HEK293 (cell line): ENCODE results near the gene CEP85.

ENCODE experiments used
- CTCF ChIA-PET: fragments of 350-600 bp; formaldehyde crosslinking; extraction: SDS; loops from one replicate; lab custom pipeline; 2021; ENCODE audit warnings: antibody characterized with exemption; lab: Yijun Ruan, JAX
- POLR2A ChIA-PET: fragments of 300-600 bp; formaldehyde crosslinking; extraction: SDS; loops from one replicate; lab custom pipeline; 2020; ENCODE audit warnings: antibody characterized with exemption, inconsistent platforms; lab: Yijun Ruan, JAX
- H3K27ac ChIP-seq: fragments of 200-500 bp; sonication (Bioruptor generic); 2 replicates; pipeline ENCODE4 v1.5.1; 2014; ENCODE audit warnings: low read depth, low read length, control low read depth, inconsistent platforms; ENCODE audit errors: extremely low read depth
- H3K36me3 ChIP-seq, 2 experiments: fragments of 200-500 bp in 1 of 2; sonication (Bioruptor generic) in 1 of 2; 1 replicate in 1 of 2; 2 replicates in 1 of 2; pipeline ENCODE4 v1.5.1; 2014 to 2017; ENCODE audit warnings: inconsistent platforms in 2 of 2, low read length in 2 of 2; ENCODE audit not compliant: control insufficient read depth in 2 of 2, insufficient read depth in 1 of 2
- H3K4me1 ChIP-seq: fragments of 200-500 bp; sonication (Bioruptor generic); 2 replicates; pipeline ENCODE4 v1.5.1; 2014; ENCODE audit warnings: mild to moderate bottlenecking, low read length, inconsistent platforms; ENCODE audit not compliant: control insufficient read depth, insufficient read depth
- H3K4me3 ChIP-seq: 2 replicates; pipeline ENCODE4 v1.5.1; 2011; ENCODE audit warnings: low read depth, mild to moderate bottlenecking, control low read depth, low read length, moderate library complexity
- H3K9me3 ChIP-seq: fragments of 200-500 bp; sonication (Bioruptor generic); 2 replicates; pipeline ENCODE4 v1.5.1; 2014; ENCODE audit warnings: low read depth, low read length, inconsistent platforms; ENCODE audit not compliant: control insufficient read depth, insufficient read depth
- EGR2 ChIP-seq: fragments of 450-650 bp; formaldehyde crosslinking; IDR thresholded peaks from 2 replicates; pipeline ENCODE4 v1.5.1; 2016; ENCODE audit warnings: low read depth, missing biosample characterization, missing genetic modification characterization
- GLIS1 ChIP-seq: fragments of 450-650 bp; formaldehyde crosslinking; IDR thresholded peaks from 2 replicates; pipeline ENCODE4 v1.5.1; 2016; ENCODE audit warnings: missing biosample characterization, missing genetic modification characterization
- HOXA7 ChIP-seq: sonication (generic); formaldehyde crosslinking; IDR thresholded peaks from 2 replicates; pipeline ENCODE4 v1.8.1; 2022; ENCODE audit warnings: missing genetic modification reagents, borderline replicate concordance
- IKZF3 ChIP-seq: fragments of 450-650 bp; IDR thresholded peaks from 2 replicates; pipeline ENCODE4 v1.5.0; 2018; ENCODE audit warnings: missing biosample characterization, mild to moderate bottlenecking, missing genetic modification characterization, moderate library complexity
- KLF1 ChIP-seq: fragments of 450-650 bp; formaldehyde crosslinking; IDR thresholded peaks from 2 replicates; pipeline ENCODE4 v1.5.1; 2016; ENCODE audit warnings: missing biosample characterization, missing genetic modification characterization
- REPIN1 ChIP-seq: fragments of 450-650 bp; formaldehyde crosslinking; IDR thresholded peaks from 2 replicates; pipeline ENCODE4 v1.5.1; 2017; ENCODE audit warnings: missing biosample characterization, missing genetic modification characterization, low read depth
- REST ChIP-seq: fragments of 450-650 bp; formaldehyde crosslinking; IDR thresholded peaks from 2 replicates; pipeline ENCODE4 v1.5.1; 2016; ENCODE audit warnings: missing biosample characterization, missing genetic modification characterization
- ZFHX2 ChIP-seq: fragments of 450-650 bp; formaldehyde crosslinking; conservative IDR thresholded peaks from 2 replicates; pipeline ENCODE4 v1.5.1; 2016; ENCODE audit warnings: missing biosample characterization, missing genetic modification characterization
- ZFP37 ChIP-seq: fragments of 450-650 bp; formaldehyde crosslinking; IDR thresholded peaks from 2 replicates; pipeline ENCODE4 v1.5.1; 2016; ENCODE audit warnings: missing biosample characterization, missing genetic modification characterization
- ZFP69B ChIP-seq: fragments of 450-650 bp; formaldehyde crosslinking; IDR thresholded peaks from 2 replicates; pipeline ENCODE4 v1.5.1; 2016; ENCODE audit warnings: missing biosample characterization, missing genetic modification characterization
- ZIC2 ChIP-seq: fragments of 450-650 bp; formaldehyde crosslinking; IDR thresholded peaks from 2 replicates; pipeline ENCODE4 v1.5.1; 2016; ENCODE audit warnings: missing biosample characterization, missing genetic modification characterization
- ZNF155 ChIP-seq: fragments of 450-650 bp; formaldehyde crosslinking; IDR thresholded peaks from 2 replicates; pipeline ENCODE4 v1.5.1; 2016; ENCODE audit warnings: missing biosample characterization, missing genetic modification characterization
- ZNF2 ChIP-seq: fragments of 450-650 bp; formaldehyde crosslinking; IDR thresholded peaks from 2 replicates; pipeline ENCODE4 v1.5.1; 2016; ENCODE audit warnings: missing biosample characterization, missing genetic modification characterization
- ZNF202 ChIP-seq: fragments of 450-650 bp; formaldehyde crosslinking; IDR thresholded peaks from 2 replicates; pipeline ENCODE4 v1.5.1; 2016; ENCODE audit warnings: missing biosample characterization, missing genetic modification characterization, borderline replicate concordance
- ZNF214 ChIP-seq: fragments of 450-650 bp; formaldehyde crosslinking; IDR thresholded peaks from 2 replicates; pipeline ENCODE4 v1.5.1; 2017; ENCODE audit warnings: missing biosample characterization, mild to moderate bottlenecking, missing genetic modification characterization, borderline replicate concordance
- ZNF274 ChIP-seq, 2 experiments: fragments of 200-500 bp in 1 of 2; fragments of 450-650 bp in 1 of 2; sonication (Bioruptor generic) in 1 of 2; formaldehyde crosslinking in 1 of 2; IDR thresholded peaks; 2 replicates each; pipeline versions ENCODE4 v1.5.1 to v1.6.1; 2014 to 2016; ENCODE audit warnings: borderline replicate concordance in 1 of 2, inconsistent platforms in 1 of 2, low read length in 1 of 2, missing biosample characterization in 1 of 2, missing genetic modification characterization in 1 of 2
- ZNF302 ChIP-seq: fragments of 450-650 bp; formaldehyde crosslinking; IDR thresholded peaks from 2 replicates; pipeline ENCODE4 v1.5.1; 2016; ENCODE audit warnings: missing biosample characterization, missing genetic modification characterization, low read depth
- ZNF48 ChIP-seq: fragments of 450-650 bp; formaldehyde crosslinking; IDR thresholded peaks from 2 replicates; pipeline ENCODE4 v1.5.1; 2016; ENCODE audit warnings: missing biosample characterization, missing genetic modification characterization
- ZNF510 ChIP-seq: fragments of 450-650 bp; formaldehyde crosslinking; IDR thresholded peaks from 2 replicates; pipeline ENCODE4 v1.5.1; 2018; ENCODE audit warnings: mild to moderate bottlenecking, missing genetic modification characterization, missing biosample characterization; ENCODE audit not compliant: insufficient replicate concordance
- ZNF561 ChIP-seq: fragments of 450-650 bp; IDR thresholded peaks from 2 replicates; pipeline ENCODE4 v1.5.1; 2018; ENCODE audit warnings: missing biosample characterization, missing genetic modification characterization, borderline replicate concordance
- ZNF704 ChIP-seq: fragments of 450-650 bp; formaldehyde crosslinking; IDR thresholded peaks from 2 replicates; pipeline ENCODE4 v1.5.1; 2016; ENCODE audit warnings: missing biosample characterization, missing genetic modification characterization
- ZSCAN23 ChIP-seq: fragments of 450-650 bp; formaldehyde crosslinking; IDR thresholded peaks from 2 replicates; pipeline ENCODE4 v1.5.1; 2016; ENCODE audit warnings: missing biosample characterization, missing genetic modification characterization

The CEP85 gene

GRCh38 chr1:26218906-26219494 is 15.0 kb upstream of the CEP85 start:
- Histone ChIP-seq H3K27ac (no peak overlapping the region), H3K4me1 (peaks cover 3% of the 10 kb centered on the region; the same call in 1 of the 2 replicates), H3K4me3 (no peak overlapping the region), H3K36me3 (no peaks in the 10 kb centered on the region), H3K9me3 (no peaks in the 10 kb centered on the region)
- ChIA-PET POLR2A (no interaction called here), CTCF (interaction anchor here (0.6 to 1.2 kb wide), 2 partner anchors 15 to 29 kb away, joined by 3 to 4 read pairs; partner anchors contain the start of genes CATSPER4 and CEP85)
- TF ChIP-seq ZNF510 (tag by site-specific recombination): no peak
- TF ChIP-seq ZNF561: no peak
- TF ChIP-seq ZIC2: peak; percentile 34; the same call in 1 of the 2 replicates
- TF ChIP-seq ZFP37 (tag by site-specific recombination): no peak
- TF ChIP-seq ZNF202 (tag by site-specific recombination): no peak
- TF ChIP-seq ZSCAN23 (tag by site-specific recombination): no peak
- 0 out of 2 replicates have a peak, but pooled peaks have one; percentile 30 for TF ChIP-seq GLIS1
- no peak for TF ChIP-seq ZNF2
- TF ChIP-seq ZFP69B (tag by site-specific recombination): no peak

GRCh38 chr1:26220199-26220912 is 13.6 kb upstream of the CEP85 start:
- Histone ChIP-seq H3K36me3 (no peaks in the 10 kb centered on the region), H3K27ac (no peak overlapping the region), H3K4me1 (peaks cover 3% of the 10 kb centered on the region; the same call in 1 of the 2 replicates), H3K4me3 (no peak overlapping the region), H3K9me3 (no peaks in the 10 kb centered on the region)
- TF ChIP-seq ZNF155 (no peak), ZIC2 (peak; percentile 48; the same call in 1 of the 2 replicates), REST (tag by site-specific recombination) (no peak), ZNF214 (tag by site-specific recombination) (no peak), ZNF302 (tag by site-specific recombination) (no peak), IKZF3 (tag by site-specific recombination) (0 out of 2 replicates have a peak, but pooled peaks have one; percentile 22), EGR2 (tag by site-specific recombination) (peak; percentile 71), ZNF274 (IDR thresholded peaks at IDR 0.05; ENCODE audit: low read length) (no peak), ZNF274 (tag by site-specific recombination; IDR thresholded peaks at IDR 0.05; ENCODE audit: borderline replicate concordance) (no peak), REPIN1 (no peak), KLF1 (tag by site-specific recombination) (peak; percentile 61), ZNF48 (tag by site-specific recombination) (no peak), HOXA7 (CRISPR knock-in tag) (no peak), ZFP69B (tag by site-specific recombination) (0 out of 2 replicates have a peak, but pooled peaks have one; percentile 46), ZNF704 (tag by site-specific recombination) (no peak), ZFHX2 (tag by site-specific recombination) (peak; percentile 68)
- ChIA-PET CTCF (interaction anchor here (0.6 to 3.4 kb wide), 4 partner anchors 13 to 250 kb away, joined by 3 to 27 read pairs (median 4); partner anchors contain the start of genes CATSPER4 and CEP85), POLR2A (no interaction called here)
